MV-4-11 (cell line): ENCODE measurements around the gene TJP3.
A peak's percentile ranks its signal among the peaks of the same experiment; 100 is the strongest.
"Not testable (repeated sequence)": the region's sequence is repeated elsewhere in the genome, so short reads cannot be mapped to it uniquely, and the experiment has no call there.

ENCODE experiments used
- DNase-seq: peaks from one replicate; lab custom pipeline; 2025; lab: John Stamatoyannopoulos, UW

The TJP3 gene

GRCh38 chr19:3708207-3708931, at the start of gene TJP3:
Gene TJP3, plus strand, starts transcription at chr19:3708384. Its CDS starts 20,049 bp downstream, at chr19:3728433.
- no peak for DNase-seq

GRCh38 chr19:3658870-3659745, 49.1 kb upstream of the TJP3 start:
- no peak for DNase-seq

GRCh38 chr19:3659746-3660112, 48.5 kb upstream of the TJP3 start:
- no peak for DNase-seq

- no peak for DNase-seq
These were observed 47.5 kb upstream of the TJP3 start for GRCh38 chr19:3660493-3661219.

GRCh38 chr19:3661284-3662238, 46.6 kb upstream of the TJP3 start:
- no peak for DNase-seq

- DNase-seq = no peak
These were observed 44.3 kb upstream of the TJP3 start for GRCh38 chr19:3663838-3664237.

GRCh38 chr19:3664879-3665642, 43.1 kb upstream of the TJP3 start:
- DNase-seq = no peak

- DNase-seq = peak; percentile 26
These were observed 42.3 kb upstream of the TJP3 start for GRCh38 chr19:3665681-3666544.

- not testable (repeated sequence) for DNase-seq
These were observed 41.7 kb upstream of the TJP3 start for GRCh38 chr19:3666545-3666856.

- DNase-seq = no peak
These were observed 41.0 kb upstream of the TJP3 start for GRCh38 chr19:3667037-3667638.

- no peak for DNase-seq
These were observed 40.4 kb upstream of the TJP3 start for GRCh38 chr19:3667766-3668165.

- no peak for DNase-seq
These were observed 39.7 kb upstream of the TJP3 start for GRCh38 chr19:3668331-3669081.

- no peak for DNase-seq
These were observed 38.9 kb upstream of the TJP3 start for GRCh38 chr19:3669082-3669946.

- no peak for DNase-seq
These were observed 38.0 kb upstream of the TJP3 start for GRCh38 chr19:3669947-3670795.

- DNase-seq = no peak
These were observed 37.1 kb upstream of the TJP3 start for GRCh38 chr19:3670796-3671679.
